NOMO-1 (cell line): ENCODE measurements around the gene INMT.
"Not testable (repeated sequence)": the region's sequence is repeated elsewhere in the genome, so short reads cannot be mapped to it uniquely, and the experiment has no call there.

Source experiments
- DNase-seq, 2 experiments: peaks; one replicate each; lab custom pipeline; 2025; ENCODE audit not compliant: unreplicated experiment in 2 of 2; lab: John Stamatoyannopoulos, UW

INMT gene

GRCh38 chr7:30751696-30752273 lies at the start of gene INMT:
Gene INMT, plus strand, starts transcription at chr7:30752135. Its CDS starts 16 bp downstream, at chr7:30752151.
- DNase-seq, result no peak

GRCh38 chr7:30702200-30702599 lies 49.7 kb upstream of the INMT start:
- peak in 1 of 2 experiments; percentile 12 for DNase-seq

- no peak for DNase-seq
Observed at GRCh38 chr7:30703756-30704155, 48.2 kb upstream of the INMT start.

GRCh38 chr7:30705008-30705407 lies 46.9 kb upstream of the INMT start:
- DNase-seq, result no peak

- DNase-seq, result no peak
Observed at GRCh38 chr7:30705596-30705995, 46.3 kb upstream of the INMT start.

GRCh38 chr7:30706316-30706715 lies 45.6 kb upstream of the INMT start:
- DNase-seq, result no peak

- no peak for DNase-seq
Observed at GRCh38 chr7:30706908-30707307, 45.0 kb upstream of the INMT start.

GRCh38 chr7:30707391-30708357 lies 44.3 kb upstream of the INMT start:
- DNase-seq, result no peak

- no peak for DNase-seq
Observed at GRCh38 chr7:30708412-30708811, 43.5 kb upstream of the INMT start.

- no peak for DNase-seq
Observed at GRCh38 chr7:30708983-30709382, 43.0 kb upstream of the INMT start.

GRCh38 chr7:30709549-30709948 lies 42.4 kb upstream of the INMT start:
- DNase-seq, result no peak

GRCh38 chr7:30710669-30711068 lies 41.3 kb upstream of the INMT start:
- DNase-seq, result no peak

- no peak for DNase-seq
Observed at GRCh38 chr7:30713392-30713791, 38.5 kb upstream of the INMT start.

- DNase-seq, result no peak
Observed at GRCh38 chr7:30714129-30714528, 37.8 kb upstream of the INMT start.

GRCh38 chr7:30717181-30717580 lies 34.8 kb upstream of the INMT start:
- no peak for DNase-seq

- DNase-seq, result not testable (repeated sequence)
Observed at GRCh38 chr7:30719434-30719833, 32.5 kb upstream of the INMT start.

- DNase-seq, result no peak
Observed at GRCh38 chr7:30721211-30721610, 30.7 kb upstream of the INMT start.

GRCh38 chr7:30722187-30722586 lies 29.7 kb upstream of the INMT start:
- DNase-seq, result no peak

- no peak for DNase-seq
Observed at GRCh38 chr7:30722671-30723070, 29.3 kb upstream of the INMT start.

- DNase-seq, result no peak
Observed at GRCh38 chr7:30723776-30724175, 28.2 kb upstream of the INMT start.

- DNase-seq, result no peak
Observed at GRCh38 chr7:30726296-30727006, 25.5 kb upstream of the INMT start.
